Right lobe of liver (tissue), 6 donors: ENCODE results near the gene TMEM131. TPM values are rescaled to one million over a fixed set of nuclear protein-coding genes. Genes with fewer than 3 reads are reported as not detected.
A peak's percentile ranks its signal among the peaks of the same experiment; 100 is the strongest.
"Not testable (repeated sequence)": the region's sequence is repeated elsewhere in the genome, so short reads cannot be mapped to it uniquely, and the experiment has no call there.

Experiments used
- ATAC-seq, 4 donors: fragments of 200-7000 bp; cut with Tn5 transposase; one replicate each; pipeline ENCODE4 v1.9.1; 2020; ENCODE audit warnings: mild to moderate bottlenecking in 4 of 4, moderate library complexity in 4 of 4
- DNase-seq, 3 donors: peaks; one replicate each; pipeline ENCODE4 v3.0.0-alpha.2; 2020
- H3K27ac ChIP-seq, 3 donors: fragments of 200-600 bp; one replicate each; pipeline ENCODE4 v1.8.0; 2022
- H3K27me3 ChIP-seq, 2 donors: fragments of 200-600 bp; one replicate each; pipeline ENCODE4 v1.8.0; 2022
- H3K36me3 ChIP-seq, 4 donors: fragments of 200-600 bp; sonication (generic) in 1 of 4; one replicate each; pipeline versions ENCODE4 v1.5.1 to v1.8.0; 2017 to 2022; ENCODE audit warnings: control low read depth in 1 of 4
- H3K4me1 ChIP-seq, 4 donors: fragments of 200-600 bp; sonication (generic) in 1 of 4; one replicate each; pipeline versions ENCODE4 v1.5.1 to v1.8.0; 2017 to 2022; ENCODE audit warnings: control low read depth in 1 of 4
- H3K4me3 ChIP-seq, 3 donors: fragments of 200-600 bp; one replicate each; pipeline ENCODE4 v1.8.0; 2022
- H3K9me3 ChIP-seq, 4 donors: fragments of 200-600 bp; sonication (generic) in 1 of 4; one replicate each; pipeline versions ENCODE4 v1.5.1 to v1.8.0; 2017 to 2022; ENCODE audit warnings: control low read depth in 1 of 4
- CTCF ChIP-seq, 4 donors: fragments of 200-600 bp in 3 of 4; fragments of 450-650 bp in 1 of 4; IDR thresholded peaks; one replicate each; pipeline versions ENCODE4 v1.5.1 to v1.8.0; 2016 to 2022; ENCODE audit warnings: antibody characterized with exemption in 4 of 4, mild to moderate bottlenecking in 2 of 4
- POLR2A ChIP-seq: fragments of 450-650 bp; IDR thresholded peaks from one replicate; pipeline ENCODE4 v1.6.1; 2017; ENCODE audit warnings: antibody characterized with exemption, mild to moderate bottlenecking
- WGBS: methylation state at CpG from one replicate; pipeline ENCODE4 v1.1.6; 2018; ENCODE audit warnings: low coverage, low lambda C conversion rate; ENCODE audit not compliant: insufficient coverage; ENCODE audit errors: missing lambda C conversion rate; 5-methylcytosine and 5-hydroxymethylcytosine counted together
- intact Hi-C, 2 donors: fragments of 100-400 bp; cut with DNase I; formaldehyde crosslinking; loops; one replicate each; pipeline versions ENCODE4 v1.11.2 to v1.14.1; 2022
- total RNA-seq, 6 experiments: library from RNA; depleted of rRNA in 2 of 6; stranded (reverse); fragments of >200 nt in 2 of 6; fragmentation: NEBNext Ultra II Directional in 3 of 6; extraction: Animal tissue kit (Norgen Biotek cat#: 25700) in 3 of 6; gene quantifications; one replicate each; pipeline versions ENCODE4 v1.1.0 to v1.2.4, GENCODE V29; 2016 to 2023
- donor health status: DM: no; HTN: yes; CAD: no.
- donor health status: DM: no; HTN: no; CAD: no.
- donor health status: DM: no; HTN: no; CAD: no.
- donor health status: DM: no; HTN: yes; CAD: no.
- donor health status: DM: no; HTN: yes; CAD: no.

Gene TMEM131
- total RNA-seq, 6 experiments from 2014 or later: 14.8 to 34.0 (median 17.8) TPM

GRCh38 chr2:97849881-97850528 is 145.7 kb downstream of the TMEM131 start:
- H3K9me3 ChIP-seq: no peaks in the 10 kb centered on the region
- no peak for ATAC-seq
- no peak overlapping the region for H3K27ac ChIP-seq
- no peaks in the 10 kb centered on the region for H3K36me3 ChIP-seq
- no peak overlapping the region for H3K4me3 ChIP-seq
- WGBS: 98% methylated on average over 3 of the region's 3 CpGs
- no peaks in the 10 kb centered on the region for H3K27me3 ChIP-seq
- H3K4me1 ChIP-seq: peaks cover 0 to 4% (median 2%) of the 10 kb centered on the region in 4 donors
- TF ChIP-seq CTCF (IDR thresholded peaks at IDR 0.05): no peak
- TF ChIP-seq POLR2A: no peak
- no peak for DNase-seq
- intact Hi-C loops: no loop called here

- no peaks in the 10 kb centered on the region for H3K9me3 ChIP-seq
- H3K27me3 ChIP-seq: no peaks in the 10 kb centered on the region
- ATAC-seq (no peak), DNase-seq (no peak)
- H3K4me1 ChIP-seq: peaks cover 0 to 9% (median 2%) of the 10 kb centered on the region in 4 donors
- no peaks in the 10 kb centered on the region for H3K36me3 ChIP-seq
- H3K4me3 ChIP-seq: no peak overlapping the region
- intact Hi-C loops: no loop called here
- H3K27ac ChIP-seq: no peak overlapping the region
- WGBS: 90% methylated on average over 1 of the region's 1 CpG
- no peak for TF ChIP-seq POLR2A
- no peak for TF ChIP-seq CTCF (IDR thresholded peaks at IDR 0.05)
Observed at GRCh38 chr2:97848306-97848705, 147.4 kb downstream of the TMEM131 start.

GRCh38 chr2:97846716-97847115 is 149.0 kb downstream of the TMEM131 start:
- H3K9me3 ChIP-seq, H3K27me3 ChIP-seq, DNase-seq, H3K27ac ChIP-seq, ATAC-seq, H3K36me3 ChIP-seq, H3K4me1 ChIP-seq, intact Hi-C loops, H3K4me3 ChIP-seq: not testable (repeated sequence)
- WGBS: 98% methylated on average over 7 of the region's 12 CpGs

- no peak for DNase-seq
- H3K27me3 ChIP-seq: no peaks in the 10 kb centered on the region
- no peak for TF ChIP-seq CTCF (IDR thresholded peaks at IDR 0.05)
- no peak for TF ChIP-seq POLR2A
- intact Hi-C loops: no loop called here
- peaks cover 0 to 3% (median 0%) of the 10 kb centered on the region in 4 donors for H3K36me3 ChIP-seq
- no peak overlapping the region for H3K27ac ChIP-seq
- peak overlapping the region in 2 of 3 donors; percentile 9 to 22 for H3K4me3 ChIP-seq
- peaks cover 0 to 9% (median 2%) of the 10 kb centered on the region in 4 donors for H3K4me1 ChIP-seq
- no peaks in the 10 kb centered on the region for H3K9me3 ChIP-seq
- WGBS: 48% methylated on average over 6 of the region's 6 CpGs
- peak; percentile 60 to 72 (median 70) for ATAC-seq
Observed at GRCh38 chr2:97845818-97846217, 149.9 kb downstream of the TMEM131 start.

GRCh38 chr2:97845133-97845532 is 150.6 kb downstream of the TMEM131 start:
- Histone ChIP-seq H3K9me3 (no peaks in the 10 kb centered on the region), H3K36me3 (peaks cover 0 to 8% (median 0%) of the 10 kb centered on the region in 4 donors), H3K27ac (no peak overlapping the region), H3K4me3 (peak overlapping the region in 2 of 3 donors; percentile 9 to 22), H3K27me3 (no peaks in the 10 kb centered on the region), H3K4me1 (peaks cover 0 to 9% (median 2%) of the 10 kb centered on the region in 4 donors)
- no peak for DNase-seq
- ATAC-seq: peak; percentile 49 to 70 (median 59)
- intact Hi-C loops: no loop called here
- WGBS: 28% methylated on average over 4 of the region's 4 CpGs
- no peak for TF ChIP-seq POLR2A
- TF ChIP-seq CTCF (IDR thresholded peaks at IDR 0.05): no peak
